ENCODE data around the gene ARSI.
A peak's percentile ranks its signal among the peaks of the same experiment; 100 is the strongest.

ARSI gene

DNA sequence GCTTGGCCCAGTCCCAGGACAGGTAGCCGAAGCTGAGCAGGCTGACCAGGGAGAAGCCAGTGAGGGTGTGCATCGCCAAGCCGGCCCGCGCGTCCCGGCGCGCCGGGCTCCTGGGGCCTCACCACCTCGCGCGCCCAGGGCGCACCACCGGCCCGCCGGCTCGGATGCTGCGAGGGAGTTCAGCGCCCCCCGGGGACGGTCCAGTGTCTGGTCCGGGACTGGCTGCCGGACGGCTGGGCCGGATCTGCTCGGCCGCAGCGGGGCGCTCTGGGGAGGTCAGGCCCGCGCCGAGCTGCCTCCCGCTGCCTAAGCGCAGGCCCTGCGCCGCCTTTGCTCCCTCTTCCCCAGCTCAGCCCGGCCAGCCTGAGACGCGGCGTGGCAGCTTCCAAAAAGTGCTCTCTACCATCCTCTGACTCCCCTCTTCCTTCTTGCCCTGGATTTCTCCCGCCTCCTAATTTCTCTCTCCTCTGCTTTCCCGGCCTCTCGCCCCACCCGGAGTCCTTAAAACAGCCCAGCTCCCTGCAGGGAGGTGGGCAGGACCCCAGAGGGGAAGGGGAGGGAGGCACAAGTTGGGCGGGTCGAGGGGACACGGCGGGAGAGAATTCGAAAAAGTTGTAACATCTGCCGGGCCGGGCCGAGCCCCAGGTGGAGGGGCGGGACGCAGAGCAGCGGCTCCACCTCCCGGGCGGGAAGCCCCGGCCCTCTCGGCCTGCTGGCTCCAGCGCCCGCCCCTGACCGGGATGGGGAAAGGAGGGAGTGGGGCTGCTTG is at the start of gene ARSI:
Gene ARSI (minus strand): TSS at position 605 of the 769 bp plus-strand sequence. CDS start 532 bp downstream, at position 73.
- DNase-seq (ENCODE audit: low read depth in 1 of 2, low spot score in 1 of 2), result no peak

DNA sequence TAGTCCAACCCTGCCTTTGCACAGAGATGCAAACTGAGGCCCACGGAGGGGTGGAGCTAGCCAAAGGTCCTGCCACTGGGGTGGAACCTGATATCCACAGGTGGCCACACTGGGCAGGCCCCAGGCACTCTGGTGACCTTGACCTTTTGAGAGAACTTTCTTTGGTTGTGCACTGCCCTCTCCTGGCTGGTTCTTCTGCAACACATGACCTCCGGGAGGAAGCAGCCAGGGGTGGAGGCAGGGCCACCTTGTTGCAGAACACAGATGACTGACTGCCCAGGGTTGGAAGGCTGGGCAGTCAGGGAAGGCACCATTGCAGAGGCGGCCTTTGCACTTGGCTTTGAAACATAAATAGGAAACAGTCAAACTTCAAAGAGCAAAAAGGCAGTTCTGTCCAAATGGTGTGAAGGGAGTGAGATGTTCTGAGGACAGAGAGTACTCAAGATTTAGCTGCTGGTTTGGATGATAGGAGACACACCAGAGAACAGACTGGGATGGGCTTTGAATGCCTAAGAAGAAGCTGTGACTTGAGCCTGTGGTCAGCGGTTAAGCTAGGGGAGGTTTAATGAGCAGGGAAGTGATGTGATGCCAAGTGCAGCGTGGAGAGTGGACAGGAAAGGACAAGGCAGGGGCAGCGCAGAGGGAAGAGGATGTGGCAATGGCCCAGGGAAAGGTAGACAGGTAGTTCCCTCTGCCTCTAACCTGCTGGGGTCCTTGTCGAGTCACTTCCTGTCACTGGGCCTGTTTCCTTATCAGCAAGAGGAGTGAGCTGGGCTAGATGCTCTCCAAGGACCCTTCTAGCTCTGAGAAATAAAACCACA is 48.0 kb upstream of the ARSI start:
- peak in 1 of 2 donors; percentile 5 for DNase-seq (ENCODE audit: low read depth in 1 of 2, low spot score in 1 of 2)

DNA sequence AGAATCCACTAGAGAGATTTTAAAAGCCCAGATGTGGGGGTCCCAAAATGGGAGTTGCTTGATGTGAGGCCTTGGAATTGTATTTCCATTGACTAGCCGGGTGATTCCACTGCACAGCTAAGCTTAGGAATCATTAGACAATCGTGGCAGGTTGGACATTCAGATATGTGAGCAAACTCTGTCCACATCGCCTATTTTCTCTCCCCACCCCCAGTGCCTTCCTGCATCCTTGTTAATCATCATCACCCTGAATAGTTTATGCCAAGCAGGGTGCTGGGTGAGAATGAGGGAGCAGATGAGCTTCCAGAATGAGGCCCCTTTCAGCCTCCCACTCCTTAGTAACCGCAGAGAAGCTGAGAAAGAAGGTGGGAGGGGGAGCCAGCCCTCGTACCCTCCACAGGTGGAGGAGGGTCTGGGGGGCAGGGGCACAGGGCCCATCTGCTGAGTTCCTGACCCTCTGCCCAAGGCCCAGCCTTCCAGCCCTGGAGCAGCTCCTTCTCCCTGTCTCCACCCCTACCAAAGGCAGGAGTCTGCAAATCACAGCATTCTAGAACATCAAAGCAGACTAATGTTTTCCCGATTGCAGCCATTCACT is 47.1 kb upstream of the ARSI start:
- no peak for DNase-seq (ENCODE audit: low read depth in 1 of 2, low spot score in 1 of 2)

DNA sequence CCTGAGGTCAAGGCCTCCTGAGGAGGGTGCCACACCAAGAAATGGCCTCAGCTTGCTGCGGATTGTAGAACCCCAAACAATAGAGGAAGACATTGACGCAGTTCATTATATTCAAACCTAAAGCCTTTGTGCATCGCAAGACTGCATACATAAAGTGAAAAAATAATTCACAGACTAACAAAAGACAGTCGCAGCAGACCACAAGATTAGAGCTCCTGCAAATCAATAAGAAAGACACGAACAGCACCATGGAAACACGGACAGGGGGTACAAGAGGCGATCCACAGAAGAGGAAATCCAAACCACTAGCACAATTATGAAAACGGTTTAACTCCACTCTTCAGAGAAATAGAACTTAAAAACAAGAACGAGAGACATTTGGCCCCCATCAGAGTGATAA is 44.7 kb upstream of the ARSI start:
- DNase-seq (ENCODE audit: low read depth in 1 of 2, low spot score in 1 of 2), result no peak

DNA sequence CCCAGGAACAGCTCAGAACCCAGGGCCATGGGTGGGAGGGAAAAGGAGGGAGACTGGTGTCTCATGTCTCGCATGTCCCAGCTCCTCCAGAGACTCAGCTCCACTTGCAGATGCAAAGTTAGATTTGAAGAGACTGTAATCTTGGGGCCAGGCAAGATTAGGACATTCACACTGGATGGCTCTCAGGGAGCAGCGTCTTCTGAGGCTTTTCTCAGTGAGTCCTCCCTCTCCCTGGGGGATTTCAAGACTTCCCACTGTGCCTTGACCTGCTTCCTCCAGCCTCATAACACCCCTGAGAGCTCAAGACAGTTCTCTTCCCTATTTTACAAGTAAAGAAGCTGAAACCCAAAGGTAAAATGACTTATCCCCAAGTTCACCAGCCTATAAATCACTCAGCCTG is 44.3 kb upstream of the ARSI start:
- DNase-seq (ENCODE audit: low read depth in 1 of 2, low spot score in 1 of 2), result no peak

DNA sequence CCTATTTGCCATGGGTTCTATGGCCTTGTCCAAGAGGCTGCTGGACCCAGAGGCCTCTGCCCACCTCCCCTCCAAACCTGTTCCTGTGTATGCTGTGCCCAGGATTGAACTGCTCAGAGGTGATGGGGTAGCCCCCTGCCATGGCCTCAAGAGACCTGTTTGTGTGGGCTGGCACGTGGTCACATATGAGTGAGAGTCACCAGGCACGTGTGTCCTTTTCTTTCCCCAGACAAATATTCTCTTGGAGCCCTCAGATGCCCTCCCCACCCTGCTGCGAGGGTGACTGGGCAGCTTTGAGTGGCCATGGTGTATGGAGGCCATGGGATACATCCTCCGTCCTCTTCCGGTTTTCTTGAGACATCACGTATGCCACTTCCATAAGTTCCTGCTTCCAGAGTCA is 43.9 kb upstream of the ARSI start:
- no peak for DNase-seq (ENCODE audit: low read depth in 1 of 2, low spot score in 1 of 2)

DNA sequence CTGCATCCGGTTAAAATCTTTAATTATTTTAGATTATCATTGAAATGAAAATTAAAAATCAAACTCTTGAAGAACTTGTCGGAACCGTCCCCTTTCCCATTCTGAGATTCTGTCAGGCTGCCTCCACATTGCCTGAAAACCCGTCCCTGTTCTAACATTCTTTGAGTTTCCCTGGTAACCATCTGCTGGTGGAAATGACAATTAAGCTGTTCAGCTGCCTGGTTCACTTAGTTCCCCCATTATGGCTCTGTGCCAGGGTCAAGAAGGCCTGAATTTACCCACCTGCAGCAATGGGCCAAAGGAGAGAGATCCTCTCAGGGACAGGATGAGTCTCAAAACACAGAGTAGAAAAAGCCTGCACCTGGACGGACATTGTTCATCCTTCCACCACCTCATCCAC is 43.0 kb upstream of the ARSI start:
- DNase-seq (ENCODE audit: low read depth in 1 of 2, low spot score in 1 of 2), result no peak

DNA sequence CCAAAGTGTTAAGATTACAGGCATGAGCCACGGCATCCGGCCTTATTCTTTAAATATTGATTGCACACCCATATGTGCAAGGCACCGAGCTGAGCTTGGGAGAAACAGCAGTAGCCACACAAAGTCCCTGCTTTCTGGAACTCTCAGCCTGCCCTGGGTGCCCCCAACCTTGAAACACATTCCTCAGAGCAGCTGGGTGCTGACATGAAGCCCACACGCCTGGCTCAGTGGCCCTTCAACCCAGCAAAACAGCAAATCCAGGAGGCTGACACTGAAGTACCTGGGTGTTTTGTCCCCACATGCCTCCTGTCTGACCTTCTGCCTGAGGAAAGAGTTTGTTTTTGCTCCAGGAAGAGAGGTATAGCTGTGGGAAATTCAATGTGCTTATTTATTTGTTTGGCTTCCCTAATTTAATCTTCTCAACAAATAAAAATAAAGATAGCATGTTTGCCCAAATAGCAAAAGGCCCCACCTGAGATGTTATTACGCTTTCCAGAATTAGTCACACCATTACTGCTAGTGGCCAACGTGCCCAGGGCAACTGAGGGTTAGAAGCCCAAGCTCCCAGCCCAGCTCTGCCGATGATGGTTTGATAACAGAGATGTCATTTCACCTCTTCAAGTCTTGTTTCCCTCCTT is 41.4 kb upstream of the ARSI start:
- DNase-seq (ENCODE audit: low read depth in 1 of 2, low spot score in 1 of 2), result no peak

DNA sequence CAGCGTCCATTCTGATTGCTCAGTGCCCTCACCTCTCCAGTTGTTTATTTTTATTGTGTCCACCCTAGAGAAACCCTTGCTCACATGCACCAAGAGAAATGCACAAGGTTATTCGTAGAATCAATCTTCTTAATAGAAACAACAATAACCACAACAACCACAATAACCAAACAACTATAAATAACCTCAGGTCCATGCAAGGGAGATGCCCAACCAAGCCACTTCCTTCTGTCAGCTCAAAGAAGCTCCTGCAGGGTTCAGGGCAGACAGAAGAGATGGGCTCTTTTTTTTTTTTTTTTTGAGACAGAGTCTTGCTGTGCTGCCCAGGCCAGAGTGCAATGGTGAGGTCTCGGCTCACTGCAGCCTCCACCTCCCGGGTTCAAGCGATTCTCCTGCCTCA is 39.9 kb upstream of the ARSI start:
- no peak for DNase-seq (ENCODE audit: low read depth in 1 of 2, low spot score in 1 of 2)

DNA sequence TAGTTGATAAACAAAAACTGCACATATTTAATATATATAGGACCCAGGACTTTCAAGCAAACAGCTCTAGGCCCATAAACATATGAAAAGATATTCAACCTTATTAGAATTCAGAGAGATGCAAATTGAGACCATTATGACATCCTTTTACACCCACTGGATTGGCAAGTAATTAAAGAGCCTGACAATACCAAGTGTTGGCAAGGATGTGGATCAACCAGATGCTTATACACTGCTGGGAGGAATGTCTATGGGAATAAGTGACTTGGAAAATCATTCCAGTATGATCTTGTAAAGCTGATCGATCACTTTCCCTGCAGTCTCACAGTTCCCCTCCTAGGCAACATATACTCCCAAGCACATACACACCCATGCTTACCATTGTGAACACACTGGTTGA is 39.3 kb upstream of the ARSI start:
- no peak for DNase-seq (ENCODE audit: low read depth in 1 of 2, low spot score in 1 of 2)

DNA sequence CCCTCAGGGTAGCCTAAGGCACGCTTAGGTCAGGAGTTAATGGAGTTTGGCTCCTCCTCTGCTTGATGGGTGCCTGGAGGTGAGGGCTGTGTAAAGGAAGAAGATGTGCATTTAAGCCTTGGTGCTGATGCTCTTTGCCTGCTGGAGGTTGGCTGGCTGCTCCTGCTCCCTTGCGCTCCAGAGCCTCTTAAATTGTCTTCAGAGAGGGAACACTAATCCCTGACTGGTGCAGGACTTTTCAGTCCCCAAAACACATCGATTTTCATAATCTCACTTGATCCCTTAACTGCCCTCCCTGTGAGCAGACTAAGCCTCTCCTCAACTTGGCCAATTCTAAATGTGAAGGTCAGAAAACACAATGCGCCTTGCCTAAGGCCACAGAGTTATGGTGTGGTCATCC is 38.6 kb upstream of the ARSI start:
- DNase-seq (ENCODE audit: low read depth in 1 of 2, low spot score in 1 of 2), result no peak

DNA sequence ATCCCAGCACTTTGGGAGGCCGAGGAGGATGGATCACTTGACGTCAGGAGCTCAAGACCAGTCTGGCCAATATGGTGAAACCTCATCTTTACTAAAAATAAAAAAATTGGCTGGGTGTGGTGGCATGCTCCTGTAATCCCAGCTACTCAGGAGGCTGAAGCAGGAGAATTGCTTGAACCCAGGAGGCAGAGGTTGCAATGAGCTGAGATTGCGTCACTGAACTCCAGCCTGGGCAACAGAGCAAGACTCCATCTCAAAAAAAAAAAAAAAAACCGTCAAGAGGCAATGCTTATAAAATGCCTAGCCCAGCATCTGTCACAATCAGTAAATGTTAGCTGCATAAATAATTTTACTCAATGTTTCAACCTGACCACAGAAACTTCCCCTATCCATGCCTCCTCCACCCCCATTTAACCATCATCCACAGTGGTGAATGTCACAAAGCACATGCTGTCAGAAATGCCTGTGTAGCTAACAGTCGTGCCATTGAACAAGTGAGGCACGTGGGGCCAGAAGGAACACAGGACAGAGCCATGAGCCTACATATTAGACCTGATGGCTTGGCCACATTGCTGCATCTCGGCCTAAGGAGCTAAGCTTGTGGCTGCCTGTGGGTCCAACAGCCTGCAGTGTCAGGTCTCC is 38.0 kb upstream of the ARSI start:
- no peak for DNase-seq (ENCODE audit: low read depth in 1 of 2, low spot score in 1 of 2)

DNA sequence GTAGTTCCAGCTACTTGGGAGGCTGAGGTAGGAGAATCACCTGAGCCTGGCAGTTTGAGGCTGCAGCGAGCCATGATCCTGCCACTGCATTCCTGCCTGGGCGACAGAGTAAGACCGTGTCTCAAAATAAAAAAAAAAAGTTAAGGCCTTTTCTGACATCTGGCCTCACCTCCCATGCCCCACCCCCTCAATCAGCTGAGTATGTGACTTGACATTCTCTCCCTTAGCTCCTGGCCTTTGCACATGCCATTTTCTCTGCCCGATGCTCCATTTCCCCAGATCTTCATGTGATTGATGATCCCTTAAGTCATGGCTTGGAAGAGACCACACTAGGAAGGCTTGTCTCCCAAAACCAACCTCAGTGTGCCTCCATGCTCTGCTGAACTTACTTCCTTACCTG is 37.1 kb upstream of the ARSI start:
- DNase-seq (ENCODE audit: low read depth in 1 of 2, low spot score in 1 of 2), result no peak

DNA sequence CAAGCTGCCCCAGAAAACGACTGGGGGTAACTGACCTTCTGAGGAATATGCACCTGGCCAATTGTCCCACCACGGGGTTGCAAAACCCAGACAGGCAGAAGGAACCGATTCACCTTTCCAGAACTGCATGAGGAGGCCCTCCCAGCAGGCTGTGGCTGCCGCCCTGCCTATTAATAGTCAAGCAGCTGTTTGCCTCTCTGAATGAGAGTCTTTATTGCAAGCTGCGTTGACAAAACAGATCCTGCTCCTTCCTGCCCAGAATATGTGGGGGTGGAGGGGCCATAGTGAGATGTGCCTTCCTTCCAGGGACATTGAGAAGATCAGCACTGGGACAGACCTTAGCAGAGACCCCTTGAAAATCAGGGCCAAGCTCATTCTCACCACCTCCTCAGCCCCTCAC is 36.5 kb upstream of the ARSI start:
- no peak for DNase-seq (ENCODE audit: low read depth in 1 of 2, low spot score in 1 of 2)

DNA sequence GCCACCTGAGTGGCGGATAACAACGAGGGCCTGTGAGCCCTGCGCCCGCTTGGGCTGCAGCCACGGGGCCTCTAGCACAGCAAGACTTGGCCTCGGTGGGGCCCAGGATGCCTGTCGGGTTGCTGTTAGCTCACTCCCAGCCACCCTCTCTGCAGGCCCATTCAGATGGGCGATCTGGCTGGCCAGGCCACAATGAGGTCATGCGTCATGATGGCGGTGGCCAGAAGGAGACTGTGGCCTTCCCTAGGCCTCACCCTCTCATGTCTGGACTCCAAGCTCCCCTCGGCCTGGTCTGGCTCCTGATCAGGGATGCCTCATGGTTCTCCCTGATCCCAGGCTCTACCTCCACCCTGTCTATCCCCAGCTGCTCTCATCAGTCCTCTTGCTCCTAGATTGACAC is 35.8 kb upstream of the ARSI start:
- DNase-seq (ENCODE audit: low read depth in 1 of 2, low spot score in 1 of 2), result no peak

DNA sequence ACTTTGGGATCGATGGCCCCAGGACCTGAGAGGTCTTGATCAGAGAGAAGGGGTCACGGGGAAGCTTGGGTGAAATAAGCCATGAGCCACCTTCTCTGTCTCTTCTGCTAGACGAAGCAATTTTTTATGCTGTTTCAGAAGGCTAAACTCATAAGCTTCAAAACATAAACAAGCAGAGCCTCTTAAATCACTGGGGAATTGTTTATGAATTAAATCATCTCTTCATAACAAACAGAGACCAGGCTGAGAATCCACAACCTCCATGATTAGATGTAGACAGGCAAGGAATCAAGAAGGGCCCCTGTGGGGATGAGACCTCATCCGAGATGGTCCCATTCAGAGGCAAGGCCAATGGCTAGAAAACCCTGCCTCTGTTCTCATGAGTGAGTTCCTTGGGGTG is 33.1 kb upstream of the ARSI start:
- no peak for DNase-seq (ENCODE audit: low read depth in 1 of 2, low spot score in 1 of 2)

DNA sequence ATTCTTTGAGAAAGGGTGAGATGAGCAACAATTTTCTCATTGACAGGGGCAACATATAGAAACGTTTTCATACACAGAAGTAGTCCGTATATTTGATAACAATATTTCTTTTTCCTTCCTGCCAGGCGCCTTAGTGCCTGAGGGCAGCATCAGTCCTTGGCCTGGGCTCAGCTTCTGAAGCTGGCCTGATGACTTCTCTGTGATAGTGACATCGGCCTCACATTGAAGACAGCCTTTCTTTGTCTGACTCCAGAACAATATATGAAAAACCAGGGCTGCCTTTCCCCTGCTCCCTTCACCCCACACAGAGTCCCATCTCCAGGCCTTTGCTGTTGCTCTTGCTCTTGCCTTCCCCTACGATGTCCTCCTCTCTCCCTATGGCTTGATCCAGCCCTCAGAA is 30.7 kb upstream of the ARSI start:
- no peak for DNase-seq (ENCODE audit: low read depth in 1 of 2, low spot score in 1 of 2)

DNA sequence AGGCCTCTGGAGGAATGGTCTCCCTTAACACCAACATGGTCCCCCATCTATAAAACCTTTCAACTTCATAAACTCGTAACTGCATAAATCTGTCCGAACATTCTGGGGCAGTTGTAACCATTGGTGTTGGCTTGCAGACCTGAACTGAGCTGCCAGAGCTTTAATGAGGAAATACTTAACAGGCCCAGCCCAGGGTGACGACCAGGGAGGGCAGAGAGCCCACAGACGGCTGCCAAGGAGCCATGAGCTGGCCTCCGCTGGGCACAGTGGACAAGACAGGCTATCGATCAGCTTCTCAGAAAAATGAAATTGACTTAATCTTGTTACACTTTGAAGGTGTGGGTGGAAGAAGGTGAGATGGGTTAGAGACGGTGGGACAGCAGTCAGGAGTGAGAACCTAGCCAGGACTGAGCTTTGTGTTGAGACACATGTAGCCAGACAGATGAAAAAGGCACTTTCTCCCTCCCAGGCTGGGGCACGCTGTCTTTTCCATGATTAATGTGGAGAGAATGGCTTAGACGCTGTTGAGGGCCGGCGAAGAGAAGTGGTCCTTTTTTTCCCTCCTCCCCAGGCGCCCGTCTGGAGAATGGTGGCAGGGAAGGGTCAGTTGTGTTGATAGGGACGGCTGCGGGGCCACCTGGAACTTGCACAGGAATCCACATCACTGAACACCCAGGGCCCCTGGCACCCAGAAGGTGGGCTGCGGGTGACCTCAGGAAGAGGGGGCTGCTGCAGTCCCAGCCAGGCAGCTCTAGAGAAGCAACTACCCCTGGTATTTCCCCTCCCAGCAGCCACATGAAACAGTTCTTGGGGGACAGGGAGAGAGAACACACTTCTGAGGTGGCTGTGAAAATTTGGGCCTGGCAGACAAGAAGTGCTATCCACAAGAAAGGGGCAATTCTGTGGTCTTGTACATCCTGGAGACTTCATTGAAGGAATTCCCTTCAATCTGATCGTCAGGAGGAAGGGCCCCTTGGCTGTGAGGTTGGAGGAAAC is 27.5 kb upstream of the ARSI start:
- DNase-seq (ENCODE audit: low read depth in 1 of 2, low spot score in 1 of 2), result no peak

DNA sequence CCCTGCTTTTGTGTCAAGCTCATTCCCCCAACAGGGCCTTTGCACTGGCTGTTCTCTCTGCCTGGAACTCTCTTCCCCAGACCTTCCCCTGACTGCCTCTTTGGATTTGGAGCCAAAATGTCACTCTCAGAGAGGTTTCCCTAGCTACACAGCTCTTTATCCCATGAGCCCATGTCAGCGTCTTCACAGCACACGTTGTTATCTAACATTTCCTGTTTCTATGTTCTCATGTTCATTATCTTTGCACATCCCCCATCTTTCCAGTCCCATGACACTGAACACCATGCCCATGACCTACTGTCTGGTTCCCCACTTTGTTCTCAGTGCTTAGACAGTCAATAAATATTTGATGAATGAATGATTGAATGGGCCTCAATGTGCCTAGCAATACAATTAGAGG is 26.3 kb upstream of the ARSI start:
- DNase-seq (ENCODE audit: low read depth in 1 of 2, low spot score in 1 of 2), result no peak

DNA sequence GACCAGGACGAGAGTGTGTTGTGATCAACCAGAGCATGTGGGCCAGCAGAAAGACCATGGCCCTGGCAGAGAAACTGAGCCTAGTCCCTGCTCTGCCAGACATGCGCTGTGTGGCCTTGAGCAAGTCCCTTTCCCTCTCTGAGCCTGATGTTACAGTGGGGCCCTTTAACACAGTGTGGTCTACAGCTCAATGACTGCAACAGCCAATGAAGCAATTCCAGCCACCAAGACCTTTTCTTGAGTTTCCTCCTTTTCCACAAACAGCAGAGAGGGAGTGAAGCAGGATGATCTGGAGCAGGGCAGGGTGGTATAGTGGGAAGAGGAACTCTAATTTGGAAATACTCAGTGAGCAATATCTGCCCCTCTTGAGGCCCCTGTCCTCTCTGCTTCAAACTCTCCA is 25.8 kb upstream of the ARSI start:
- no peak for DNase-seq (ENCODE audit: low read depth in 1 of 2, low spot score in 1 of 2)

Measured in activated T-helper 1 cell treated with anti-CD3 and anti-CD28 coated beads, Interleukin-2, amount 50 U/mL, for 16 hours (primary cell).